ENCODE measurements around the gene KCNH5.

The KCNH5 gene

GRCh38 chr14:62662811-62663455 lies 382.3 kb downstream of the KCNH5 start:
- no peak for TF ChIP-seq CTCF (IDR thresholded peaks at IDR 0.05; ENCODE audit: borderline replicate concordance, insufficient read depth, low read depth, low read length)
- H3K4me3 ChIP-seq (ENCODE audit: low read depth, low read length), result no peak overlapping the region

GRCh38 chr14:62661818-62662217 lies 383.4 kb downstream of the KCNH5 start:
- no peak overlapping the region for H3K4me3 ChIP-seq (ENCODE audit: low read depth, low read length)
- TF ChIP-seq CTCF (IDR thresholded peaks at IDR 0.05; ENCODE audit: borderline replicate concordance, insufficient read depth, low read depth, low read length), result no peak

- no peak for TF ChIP-seq CTCF (IDR thresholded peaks at IDR 0.05; ENCODE audit: borderline replicate concordance, insufficient read depth, low read depth, low read length)
- H3K4me3 ChIP-seq (ENCODE audit: low read depth, low read length), result no peak overlapping the region
These were observed 386.6 kb downstream of the KCNH5 start for GRCh38 chr14:62658631-62659030.

- no peak overlapping the region for H3K4me3 ChIP-seq (ENCODE audit: low read depth, low read length)
- TF ChIP-seq CTCF (IDR thresholded peaks at IDR 0.05; ENCODE audit: borderline replicate concordance, insufficient read depth, low read depth, low read length), result no peak
These were observed 387.9 kb downstream of the KCNH5 start for GRCh38 chr14:62657376-62657775.

GRCh38 chr14:62655166-62655565 lies 390.1 kb downstream of the KCNH5 start:
- no peak overlapping the region for H3K4me3 ChIP-seq (ENCODE audit: low read depth, low read length)
- TF ChIP-seq CTCF (IDR thresholded peaks at IDR 0.05; ENCODE audit: borderline replicate concordance, insufficient read depth, low read depth, low read length), result no peak

- no peak overlapping the region for H3K4me3 ChIP-seq (ENCODE audit: low read depth, low read length)
- TF ChIP-seq CTCF (IDR thresholded peaks at IDR 0.05; ENCODE audit: borderline replicate concordance, insufficient read depth, low read depth, low read length), result no peak
These were observed 390.6 kb downstream of the KCNH5 start for GRCh38 chr14:62654641-62655040.
